ENCODE results near the gene SLC4A1AP. TPM values are rescaled to one million over a fixed set of nuclear protein-coding genes. Genes with fewer than 3 reads are reported as not detected.
A peak's percentile ranks its signal among the peaks of the same experiment; 100 is the strongest.

The SLC4A1AP gene
- total and polyA plus RNA-seq, 2 of the 13 experiments (the other 11 are each of a cell fraction or from before 2014, with no cell fraction given) = 15.3 to 44.6 TPM

- TF ChIP-seq IRF2 (CRISPR knock-in tag; IDR thresholded peaks at IDR 0.05) (peak; percentile 71; the same call in 1 of the 2 replicates), HOXA7 (CRISPR knock-in tag; IDR thresholded peaks at IDR 0.05) (no peak), ZBTB3 (CRISPR knock-in tag; IDR thresholded peaks at IDR 0.05; ENCODE audit: borderline replicate concordance, low read depth) (no peak), ZNF292 (CRISPR knock-in tag; IDR thresholded peaks at IDR 0.05; ENCODE audit: borderline replicate concordance, low read depth) (no peak), MAZ (IDR thresholded peaks at IDR 0.05; ENCODE audit: borderline replicate concordance, low read depth, low read length) (no peak), MAZ (CRISPR knock-in tag; IDR thresholded peaks at IDR 0.05; ENCODE audit: low read depth) (peak; percentile 63; the same call in 1 of the 2 replicates), MEF2D (CRISPR knock-in tag; IDR thresholded peaks at IDR 0.05) (no peak), ZNF138 (CRISPR knock-in tag; IDR thresholded peaks at IDR 0.05; ENCODE audit: low read depth) (no peak), MIXL1 (CRISPR knock-in tag; IDR thresholded peaks at IDR 0.05) (0 out of 2 replicates have a peak, but pooled peaks have one; percentile 28), ZNF800 (CRISPR knock-in tag; IDR thresholded peaks at IDR 0.05) (no peak), ISL2 (CRISPR knock-in tag; IDR thresholded peaks at IDR 0.05) (peak; percentile 50; the same call in 1 of the 2 replicates), ELF3 (CRISPR knock-in tag; IDR thresholded peaks at IDR 0.05) (peak; percentile 42; the same call in 1 of the 2 replicates), ZNF772 (CRISPR knock-in tag; IDR thresholded peaks at IDR 0.05) (no peak), HNF1B (CRISPR knock-in tag; IDR thresholded peaks at IDR 0.05) (peak; percentile 34; the same call in 1 of the 2 replicates), IKZF5 (CRISPR knock-in tag; IDR thresholded peaks at IDR 0.05) (0 out of 2 replicates have a peak, but pooled peaks have one; percentile 42), XRCC5 (optimal IDR thresholded peaks at IDR 0.05; ENCODE audit: low read length) (peak; percentile 89), HMGXB4 (CRISPR knock-in tag; IDR thresholded peaks at IDR 0.05; ENCODE audit: borderline replicate concordance in 1 of 2, low read depth in 1 of 2) (peak; percentile 88 to 97), TCF7L2 (IDR thresholded peaks at IDR 0.05; ENCODE audit: low read depth, low read length) (no peak), ZNF264 (CRISPR knock-in tag; IDR thresholded peaks at IDR 0.05) (peak; percentile 33; the same call in 1 of the 2 replicates), KDM5B (CRISPR knock-in tag; IDR thresholded peaks at IDR 0.05; ENCODE audit: borderline replicate concordance) (no peak), XBP1 (CRISPR knock-in tag; IDR thresholded peaks at IDR 0.05) (no peak), PLSCR1 (CRISPR knock-in tag; IDR thresholded peaks at IDR 0.05; ENCODE audit: borderline replicate concordance) (no peak), ZIK1 (CRISPR knock-in tag; IDR thresholded peaks at IDR 0.05; ENCODE audit: borderline replicate concordance, low read depth) (no peak)
Observed at GRCh38 chr2:27683390-27684071, 19.8 kb downstream of the SLC4A1AP start (continued).

Measured in HepG2 (cell line).